ENCODE results near the gene NOP14. TPM values are rescaled to one million over a fixed set of nuclear protein-coding genes. Genes with fewer than 3 reads are reported as not detected.

Gene NOP14
- total RNA-seq, 6 donors from 2014 or later: 17.2 to 30.4 (median 22.4) TPM

DNA sequence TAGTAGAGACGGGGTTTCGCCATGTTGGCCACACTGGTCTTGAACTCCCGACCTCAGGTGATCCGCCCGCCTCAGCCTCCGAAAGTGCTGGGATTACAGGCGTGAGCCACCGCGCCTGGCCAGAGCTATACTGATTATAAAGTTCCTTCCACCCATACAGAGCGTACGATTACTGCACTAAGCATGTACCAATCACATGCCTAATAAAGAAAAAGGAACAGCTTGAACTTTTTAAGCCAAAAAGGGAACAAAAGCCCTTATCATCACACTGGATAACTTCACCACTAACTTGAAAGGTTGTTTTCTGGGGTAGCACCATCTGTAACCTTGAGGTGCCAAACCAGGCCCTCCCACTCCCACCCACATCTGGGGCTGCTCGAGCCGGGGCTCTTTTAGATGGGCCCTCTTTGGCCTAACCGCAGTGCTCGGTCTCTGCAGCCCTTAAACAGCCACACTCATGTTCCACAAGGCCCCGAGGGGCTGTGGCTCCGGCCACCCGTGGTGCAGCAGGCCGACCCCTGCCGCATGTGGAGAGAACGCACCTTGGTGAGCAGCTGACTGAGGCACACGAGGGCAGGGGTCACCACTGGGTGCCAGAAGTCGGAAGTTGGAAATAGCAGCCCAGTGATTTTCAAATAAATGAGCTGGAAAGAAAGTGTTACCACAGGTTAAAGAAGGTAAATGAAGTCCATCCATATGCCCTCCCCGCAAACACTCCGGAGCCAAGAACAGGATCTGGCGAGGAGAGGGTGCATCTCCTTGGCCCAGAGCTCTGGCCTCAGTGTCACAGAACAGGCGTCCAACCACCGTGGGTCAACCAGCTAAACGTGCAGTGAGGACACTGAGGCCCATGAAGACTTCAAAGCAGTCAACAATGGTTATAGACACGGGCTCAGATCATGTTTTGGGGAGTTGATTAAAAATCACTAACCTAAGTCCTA is 18.4 kb downstream of the NOP14 start:
- WGBS, 2 donors: 87 to 90% methylated on average over 30 of the region's 30 CpGs
- Histone ChIP-seq H3K36me3 (peaks cover 26 to 98% (median 79%) of the 10 kb centered on the region in 4 donors), H3K4me3 (no peak overlapping the region), H3K27ac (no peak overlapping the region), H3K27me3 (no peaks in the 10 kb centered on the region), H3K9me3 (no peaks in the 10 kb centered on the region), H3K4me1 (peaks cover 0 to 3% (median 0%) of the 10 kb centered on the region in 4 donors)
- TF ChIP-seq CTCF (IDR thresholded peaks at IDR 0.05) (no peak), POLR2AphosphoS5 (IDR thresholded peaks at IDR 0.05) (no peak), POLR2A (IDR thresholded peaks at IDR 0.05) (no peak), EP300 (IDR thresholded peaks at IDR 0.05) (no peak)
- no peak for ATAC-seq (ENCODE audit: low FRiP score in 2 of 2)
- no peak for DNase-seq

DNA sequence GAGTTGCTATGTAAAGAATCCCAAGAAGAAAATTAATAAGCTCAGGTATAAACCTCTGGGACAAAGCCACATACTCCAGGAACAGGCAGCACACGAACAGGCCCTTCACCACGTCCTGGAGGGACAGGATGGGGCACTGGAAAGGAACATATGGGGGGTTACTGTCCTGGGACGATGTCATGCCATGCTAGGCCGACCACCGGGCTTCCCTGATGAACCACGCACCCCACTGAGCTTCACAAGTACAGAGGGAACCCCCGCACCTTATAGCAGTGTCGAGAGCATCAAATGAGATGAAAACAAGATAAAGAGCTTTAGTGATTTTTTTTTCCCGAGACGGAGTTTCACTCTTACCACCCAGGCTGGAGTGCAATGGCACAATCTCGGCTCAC is 19.1 kb downstream of the NOP14 start:
- H3K4me1 ChIP-seq: peaks cover 0 to 3% (median 0%) of the 10 kb centered on the region in 4 donors
- 87 to 90% methylated on average over 11 of the region's 11 CpGs for WGBS, 2 donors
- H3K36me3 ChIP-seq: peaks cover 29 to 98% (median 79%) of the 10 kb centered on the region in 4 donors
- no peak for ATAC-seq (ENCODE audit: low FRiP score in 2 of 2)
- TF ChIP-seq EP300 (IDR thresholded peaks at IDR 0.05): no peak
- no peak for TF ChIP-seq POLR2AphosphoS5 (IDR thresholded peaks at IDR 0.05)
- TF ChIP-seq CTCF (IDR thresholded peaks at IDR 0.05): no peak
- no peak for TF ChIP-seq POLR2A (IDR thresholded peaks at IDR 0.05)
- no peak overlapping the region for H3K27ac ChIP-seq
- H3K9me3 ChIP-seq: no peaks in the 10 kb centered on the region
- H3K4me3 ChIP-seq: no peak overlapping the region
- DNase-seq: no peak
- no peaks in the 10 kb centered on the region for H3K27me3 ChIP-seq

DNA sequence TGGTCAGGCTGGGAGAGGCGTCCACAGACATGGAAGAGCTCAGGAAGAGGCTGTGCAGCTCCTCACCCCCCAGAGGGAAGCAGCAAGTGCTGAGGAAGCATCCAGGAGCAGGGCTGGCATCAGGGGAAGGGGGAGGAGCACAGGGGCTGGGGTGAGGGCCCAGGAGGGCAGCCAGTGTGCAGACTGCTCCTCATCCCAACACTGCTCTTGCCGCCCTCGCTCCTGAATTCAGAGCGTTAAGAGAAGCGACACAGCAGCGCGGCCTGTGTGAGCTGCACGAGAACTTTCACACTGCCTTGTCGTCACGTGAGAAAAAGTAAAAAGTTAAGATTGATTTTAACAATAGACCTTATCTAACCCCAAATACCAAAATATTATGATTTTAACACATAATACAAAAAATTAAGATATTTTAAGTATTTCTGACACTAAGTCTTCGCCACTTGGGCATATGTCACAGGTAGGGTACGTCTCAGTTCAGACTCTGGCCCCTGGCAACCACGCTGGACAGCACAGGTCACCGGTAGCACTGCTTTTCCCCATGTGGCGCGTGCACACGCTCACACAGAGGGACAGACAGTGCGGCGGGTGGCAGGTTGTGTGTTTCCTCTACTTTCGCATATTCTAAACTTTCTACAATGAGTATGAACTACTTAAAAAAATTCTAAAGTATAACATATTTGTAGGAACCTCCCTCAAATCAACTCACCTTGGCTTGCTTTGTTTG is 19.7 kb downstream of the NOP14 start:
- peaks cover 0 to 3% (median 0%) of the 10 kb centered on the region in 4 donors for H3K4me1 ChIP-seq
- no peak for ATAC-seq (ENCODE audit: low FRiP score in 2 of 2)
- H3K27ac ChIP-seq: no peak overlapping the region
- peaks cover 32 to 98% (median 81%) of the 10 kb centered on the region in 4 donors for H3K36me3 ChIP-seq
- no peak overlapping the region for H3K4me3 ChIP-seq
- WGBS, 2 donors: 95 to 96% methylated on average over 19 to 20 of the region's 20 CpGs
- TF ChIP-seq POLR2AphosphoS5 (IDR thresholded peaks at IDR 0.05) (no peak), CTCF (IDR thresholded peaks at IDR 0.05) (no peak), POLR2A (IDR thresholded peaks at IDR 0.05) (no peak), EP300 (IDR thresholded peaks at IDR 0.05) (no peak)
- no peaks in the 10 kb centered on the region for H3K9me3 ChIP-seq
- DNase-seq: no peak
- no peaks in the 10 kb centered on the region for H3K27me3 ChIP-seq

DNA sequence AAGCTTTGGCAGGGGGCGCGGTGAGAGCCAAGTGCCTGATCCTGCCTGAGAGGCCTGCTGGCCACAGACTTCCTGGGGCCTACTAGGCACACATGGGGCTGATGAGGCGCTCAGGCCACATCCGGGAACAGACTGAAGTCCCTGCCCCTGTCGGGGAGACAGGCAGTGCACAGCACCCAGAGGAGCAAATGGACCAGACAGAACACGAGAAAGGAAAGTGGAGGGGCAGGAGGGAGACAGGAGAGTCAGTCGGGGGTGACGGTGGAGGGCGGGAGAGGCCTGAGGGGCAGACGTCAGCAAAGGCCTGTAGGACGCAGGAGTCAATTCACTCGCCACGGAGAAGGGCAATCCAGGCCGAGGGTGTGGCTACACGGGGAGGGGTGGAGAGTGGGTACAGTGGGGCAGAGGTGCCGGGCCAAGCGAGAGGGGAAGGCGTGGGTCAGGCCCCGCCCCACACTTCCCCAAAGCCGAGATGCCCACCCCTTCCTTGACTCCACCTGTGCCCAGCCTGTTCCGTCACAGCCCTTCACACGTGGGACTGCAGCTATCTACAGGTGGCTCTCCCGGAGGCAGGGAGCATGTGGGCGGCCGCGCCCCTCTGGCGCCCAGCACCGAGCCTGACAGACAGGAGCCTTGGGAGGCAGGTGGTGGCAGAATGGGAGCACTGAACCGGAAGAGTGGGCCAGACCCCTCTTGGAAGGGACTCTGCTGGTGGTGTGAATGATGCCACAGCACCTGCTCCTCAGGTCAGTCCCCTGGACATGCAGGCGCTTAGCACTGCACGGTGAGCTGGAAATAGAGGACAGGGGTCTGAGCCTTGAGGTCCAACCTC is 20.5 kb downstream of the NOP14 start:
- whole genome bisulfite sequencing, 2 donors: 70 to 83% methylated on average over 24 to 30 of the region's 31 CpGs
- Histone ChIP-seq H3K36me3 (peaks cover 29 to 98% (median 83%) of the 10 kb centered on the region in 4 donors), H3K27ac (peak overlapping the region in 3 of 4 donors; percentile 2 to 54 (median 32)), H3K9me3 (no peaks in the 10 kb centered on the region), H3K4me3 (no peak overlapping the region), H3K27me3 (no peaks in the 10 kb centered on the region), H3K4me1 (peaks cover 0 to 6% (median 2%) of the 10 kb centered on the region in 4 donors)
- TF ChIP-seq CTCF (IDR thresholded peaks at IDR 0.05): peak in 1 of 6 experiments; percentile 4
- TF ChIP-seq POLR2A (IDR thresholded peaks at IDR 0.05): no peak
- DNase-seq (peak in 1 of 2 donors; percentile 82), ATAC-seq (ENCODE audit: low FRiP score in 2 of 2) (peak; percentile 56)

All from upper lobe of left lung (tissue), 6 donors.